GM23338 (cell line): ENCODE results near the gene RAX2. TPM values are rescaled to one million over a fixed set of nuclear protein-coding genes. Genes with fewer than 3 reads are reported as not detected.

ENCODE experiments used
- ATAC-seq: fragments of 200-7000 bp; cut with Tn5 transposase; 3 replicates; pipeline ENCODE4 v1.9.1; 2020
- DNase-seq: peaks from one replicate; pipeline ENCODE4 v3.0.0-alpha.2; 2015; ENCODE audit warnings: low spot score
- H2AFZ ChIP-seq: fragments of 200-600 bp; sonication (generic); 2 replicates; pipeline ENCODE4 v1.8.0; 2016; ENCODE audit warnings: antibody characterized with exemption, mild to moderate bottlenecking, moderate library complexity
- H3F3A ChIP-seq: fragments of 200-600 bp; sonication (generic); replicated peaks from 2 replicates; pipeline ENCODE4 v1.8.0; 2017; ENCODE audit warnings: antibody characterized with exemption, mixed run types, low read depth
- H3K27ac ChIP-seq: fragments of 200-600 bp; sonication (generic); 2 replicates; pipeline ENCODE4 v1.6.1; 2016; ENCODE audit warnings: low read depth
- H3K27me3 ChIP-seq: fragments of 200-600 bp; sonication (generic); 2 replicates; pipeline ENCODE4 v1.8.0; 2016; ENCODE audit warnings: mild to moderate bottlenecking, mixed run types, moderate library complexity; ENCODE audit not compliant: insufficient read depth
- H3K36me3 ChIP-seq: fragments of 200-600 bp; sonication (generic); 2 replicates; pipeline ENCODE4 v1.8.0; 2016; ENCODE audit warnings: mild to moderate bottlenecking; ENCODE audit not compliant: insufficient read depth
- H3K4me1 ChIP-seq: fragments of 200-600 bp; sonication (generic); 2 replicates; pipeline ENCODE4 v1.8.0; 2016; ENCODE audit warnings: mild to moderate bottlenecking, moderate library complexity; ENCODE audit not compliant: insufficient read depth
- H3K4me2 ChIP-seq: fragments of 200-600 bp; sonication (generic); 2 replicates; pipeline ENCODE4 v1.7.1; 2017; ENCODE audit warnings: mixed run types
- H3K4me3 ChIP-seq: fragments of 200-600 bp; sonication (generic); 2 replicates; pipeline ENCODE4 v1.6.1; 2016; ENCODE audit warnings: mixed run types
- H3K79me2 ChIP-seq: fragments of 200-600 bp; sonication (generic); replicated peaks from 2 replicates; pipeline ENCODE4 v1.8.0; 2017; ENCODE audit warnings: mild to moderate bottlenecking; ENCODE audit not compliant: insufficient read depth
- H3K9me2 ChIP-seq: fragments of 200-600 bp; sonication (generic); 2 replicates; pipeline ENCODE4 v1.8.0; 2017; ENCODE audit not compliant: insufficient read depth
- H4K20me1 ChIP-seq: fragments of 200-600 bp; sonication (generic); replicated peaks from 2 replicates; pipeline ENCODE4 v1.8.0; 2017; ENCODE audit warnings: mild to moderate bottlenecking; ENCODE audit not compliant: insufficient read depth
- H3K27ac Mint-ChIP-seq: 2 replicates; pipeline ENCODE4 v1.8.0; 2020; ENCODE audit warnings: inconsistent platforms, mild to moderate bottlenecking, moderate library complexity, mixed read lengths
- H3K27me3 Mint-ChIP-seq: 3 replicates; pipeline ENCODE4 v1.8.0; 2022; ENCODE audit warnings: low read depth, mild to moderate bottlenecking, moderate library complexity, mixed read lengths, inconsistent platforms; ENCODE audit not compliant: insufficient read depth, poor library complexity
- H3K36me3 Mint-ChIP-seq: 3 replicates; pipeline ENCODE4 v1.8.0; 2021; ENCODE audit warnings: low read depth, mild to moderate bottlenecking, inconsistent platforms, moderate library complexity, mixed read lengths
- H3K4me1 Mint-ChIP-seq: 3 replicates; pipeline ENCODE4 v1.8.0; 2020; ENCODE audit warnings: mild to moderate bottlenecking, inconsistent platforms, mixed read lengths
- H3K4me3 Mint-ChIP-seq: 3 replicates; pipeline ENCODE4 v1.8.0; 2021; ENCODE audit warnings: moderate library complexity, mild to moderate bottlenecking, inconsistent platforms, mixed read lengths
- H3K9me3 Mint-ChIP-seq: 3 replicates; pipeline ENCODE4 v1.8.0; 2020; ENCODE audit warnings: moderate library complexity, mild to moderate bottlenecking, inconsistent platforms, mixed read lengths
- CREB1 ChIP-seq: fragments of 250-450 bp; sonication (Bioruptor Pico); IDR thresholded peaks from 2 replicates; pipeline ENCODE4 v1.5.0; 2020; ENCODE audit warnings: low read depth, mild to moderate bottlenecking, moderate library complexity
- EZH2 ChIP-seq: fragments of 200-600 bp; sonication (generic); IDR thresholded peaks from one replicate; pipeline ENCODE4 v1.8.0; 2017; ENCODE audit warnings: antibody characterized with exemption, mild to moderate bottlenecking, low read depth; ENCODE audit not compliant: unreplicated experiment
- EZH2phosphoT487 ChIP-seq: fragments of 200-600 bp; sonication (generic); IDR thresholded peaks from one replicate; pipeline ENCODE4 v1.8.1; 2018; ENCODE audit warnings: antibody characterized with exemption; ENCODE audit not compliant: unreplicated experiment
- JUNB ChIP-seq: IDR thresholded peaks from one replicate; pipeline ENCODE4 v1.6.1; 2016; ENCODE audit warnings: antibody characterized with exemption; ENCODE audit not compliant: unreplicated experiment
- POLR2AphosphoS5 ChIP-seq: IDR thresholded peaks from 2 replicates; pipeline ENCODE4 v1.6.1; 2016; ENCODE audit warnings: antibody characterized with exemption, low read depth
- ZNF114 ChIP-seq: fragments of 250-450 bp; sonication (Bioruptor Pico); IDR thresholded peaks from 2 replicates; pipeline ENCODE4 v1.5.0; 2020; ENCODE audit warnings: mild to moderate bottlenecking, moderate library complexity
- ZNF331 ChIP-seq: fragments of 250-450 bp; sonication (Bioruptor Pico); IDR thresholded peaks from 2 replicates; pipeline ENCODE4 v1.5.0; 2020; ENCODE audit warnings: low read depth, mild to moderate bottlenecking, moderate library complexity
- polyA plus RNA-seq: library from polyadenylated mRNA; unstranded; fragments of >200 nt; fragmentation: Nextera tagmentation; extraction: Ambion mirVana; gene quantifications from 2 replicates; pipeline ENCODE4 v1.2.1, GENCODE V29; 2016
- total RNA-seq: library from RNA; depleted of rRNA; stranded (reverse); fragments of >200 nt; shearing (Covaris generic); gene quantifications from 2 replicates; pipeline ENCODE4 v1.2.3, GENCODE V29; 2014
- TF ChIP-seq, protein P1 (sequence below): IDR thresholded peaks from 2 replicates; pipeline ENCODE4 v1.6.1; 2016; ENCODE audit warnings: antibody characterized with exemption
- TF ChIP-seq, protein P2 (sequence below): fragments of 250-450 bp; sonication (Bioruptor Pico); IDR thresholded peaks from 2 replicates; pipeline ENCODE4 v1.5.0; 2020; ENCODE audit warnings: mild to moderate bottlenecking, moderate library complexity

Gene RAX2
- total and polyA plus RNA-seq, 2 experiments from 2014 or later: 0.13 TPM; not detected in 1

DNA sequence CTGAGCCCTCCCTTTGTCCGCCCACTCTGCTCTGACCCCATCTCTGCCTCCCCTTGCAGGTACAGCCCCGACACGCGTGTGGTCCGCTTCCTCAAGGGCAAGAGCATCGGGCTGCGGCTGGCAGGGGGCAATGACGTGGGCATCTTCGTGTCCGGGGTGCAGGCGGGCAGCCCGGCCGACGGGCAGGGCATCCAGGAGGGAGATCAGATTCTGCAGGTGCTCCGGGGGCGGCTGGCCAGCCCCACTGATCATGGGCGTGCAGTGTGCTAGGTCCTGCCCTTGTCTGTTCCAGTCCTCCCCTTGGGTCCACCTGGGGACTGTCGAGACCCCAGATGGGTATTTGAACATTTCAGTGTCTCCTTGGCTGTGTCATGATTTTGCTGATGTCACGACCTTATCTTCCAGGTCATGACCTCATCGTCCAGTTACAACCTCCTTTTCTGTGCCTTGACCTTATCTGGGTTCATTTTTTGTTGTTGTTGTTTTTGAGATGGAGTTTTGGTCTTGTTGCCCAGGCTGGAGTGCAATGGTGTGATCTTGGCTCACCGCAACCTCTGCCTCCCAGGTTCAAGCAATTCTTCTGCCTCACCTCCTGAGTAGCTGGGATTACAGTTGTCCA is 35.8 kb downstream of the RAX2 start:
- H3K36me3 Mint-ChIP-seq: 0 out of 3 replicates have a peak, but pooled peaks cover 3% of the 10 kb centered on the region
- H4K20me1 ChIP-seq: no peaks in the 10 kb centered on the region

More for the DNA sequence above, 35.8 kb downstream of the RAX2 start:
- no peaks in the 10 kb centered on the region for H3K9me2 ChIP-seq
- Mint-ChIP-seq H3K4me1 (no peaks in the 10 kb centered on the region), H3K9me3 (no peaks in the 10 kb centered on the region), H3K27me3 (peaks cover 8% of the 10 kb centered on the region), H3K27ac (no peak overlapping the region), H3K4me3 (no peak overlapping the region)
- DNase-seq: no peak
- no peak overlapping the region for H3K4me2 ChIP-seq
- no peaks in the 10 kb centered on the region for H3K79me2 ChIP-seq
- TF ChIP-seq EZH2: no peak
- no peak for TF ChIP-seq EZH2phosphoT487
- TF ChIP-seq CREB1 (CRISPR knock-in tag): no peak
- TF ChIP-seq JUNB: no peak
- TF ChIP-seq, protein P1, sequence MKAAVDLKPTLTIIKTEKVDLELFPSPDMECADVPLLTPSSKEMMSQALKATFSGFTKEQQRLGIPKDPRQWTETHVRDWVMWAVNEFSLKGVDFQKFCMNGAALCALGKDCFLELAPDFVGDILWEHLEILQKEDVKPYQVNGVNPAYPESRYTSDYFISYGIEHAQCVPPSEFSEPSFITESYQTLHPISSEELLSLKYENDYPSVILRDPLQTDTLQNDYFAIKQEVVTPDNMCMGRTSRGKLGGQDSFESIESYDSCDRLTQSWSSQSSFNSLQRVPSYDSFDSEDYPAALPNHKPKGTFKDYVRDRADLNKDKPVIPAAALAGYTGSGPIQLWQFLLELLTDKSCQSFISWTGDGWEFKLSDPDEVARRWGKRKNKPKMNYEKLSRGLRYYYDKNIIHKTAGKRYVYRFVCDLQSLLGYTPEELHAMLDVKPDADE: no peak
- TF ChIP-seq, protein P2, sequence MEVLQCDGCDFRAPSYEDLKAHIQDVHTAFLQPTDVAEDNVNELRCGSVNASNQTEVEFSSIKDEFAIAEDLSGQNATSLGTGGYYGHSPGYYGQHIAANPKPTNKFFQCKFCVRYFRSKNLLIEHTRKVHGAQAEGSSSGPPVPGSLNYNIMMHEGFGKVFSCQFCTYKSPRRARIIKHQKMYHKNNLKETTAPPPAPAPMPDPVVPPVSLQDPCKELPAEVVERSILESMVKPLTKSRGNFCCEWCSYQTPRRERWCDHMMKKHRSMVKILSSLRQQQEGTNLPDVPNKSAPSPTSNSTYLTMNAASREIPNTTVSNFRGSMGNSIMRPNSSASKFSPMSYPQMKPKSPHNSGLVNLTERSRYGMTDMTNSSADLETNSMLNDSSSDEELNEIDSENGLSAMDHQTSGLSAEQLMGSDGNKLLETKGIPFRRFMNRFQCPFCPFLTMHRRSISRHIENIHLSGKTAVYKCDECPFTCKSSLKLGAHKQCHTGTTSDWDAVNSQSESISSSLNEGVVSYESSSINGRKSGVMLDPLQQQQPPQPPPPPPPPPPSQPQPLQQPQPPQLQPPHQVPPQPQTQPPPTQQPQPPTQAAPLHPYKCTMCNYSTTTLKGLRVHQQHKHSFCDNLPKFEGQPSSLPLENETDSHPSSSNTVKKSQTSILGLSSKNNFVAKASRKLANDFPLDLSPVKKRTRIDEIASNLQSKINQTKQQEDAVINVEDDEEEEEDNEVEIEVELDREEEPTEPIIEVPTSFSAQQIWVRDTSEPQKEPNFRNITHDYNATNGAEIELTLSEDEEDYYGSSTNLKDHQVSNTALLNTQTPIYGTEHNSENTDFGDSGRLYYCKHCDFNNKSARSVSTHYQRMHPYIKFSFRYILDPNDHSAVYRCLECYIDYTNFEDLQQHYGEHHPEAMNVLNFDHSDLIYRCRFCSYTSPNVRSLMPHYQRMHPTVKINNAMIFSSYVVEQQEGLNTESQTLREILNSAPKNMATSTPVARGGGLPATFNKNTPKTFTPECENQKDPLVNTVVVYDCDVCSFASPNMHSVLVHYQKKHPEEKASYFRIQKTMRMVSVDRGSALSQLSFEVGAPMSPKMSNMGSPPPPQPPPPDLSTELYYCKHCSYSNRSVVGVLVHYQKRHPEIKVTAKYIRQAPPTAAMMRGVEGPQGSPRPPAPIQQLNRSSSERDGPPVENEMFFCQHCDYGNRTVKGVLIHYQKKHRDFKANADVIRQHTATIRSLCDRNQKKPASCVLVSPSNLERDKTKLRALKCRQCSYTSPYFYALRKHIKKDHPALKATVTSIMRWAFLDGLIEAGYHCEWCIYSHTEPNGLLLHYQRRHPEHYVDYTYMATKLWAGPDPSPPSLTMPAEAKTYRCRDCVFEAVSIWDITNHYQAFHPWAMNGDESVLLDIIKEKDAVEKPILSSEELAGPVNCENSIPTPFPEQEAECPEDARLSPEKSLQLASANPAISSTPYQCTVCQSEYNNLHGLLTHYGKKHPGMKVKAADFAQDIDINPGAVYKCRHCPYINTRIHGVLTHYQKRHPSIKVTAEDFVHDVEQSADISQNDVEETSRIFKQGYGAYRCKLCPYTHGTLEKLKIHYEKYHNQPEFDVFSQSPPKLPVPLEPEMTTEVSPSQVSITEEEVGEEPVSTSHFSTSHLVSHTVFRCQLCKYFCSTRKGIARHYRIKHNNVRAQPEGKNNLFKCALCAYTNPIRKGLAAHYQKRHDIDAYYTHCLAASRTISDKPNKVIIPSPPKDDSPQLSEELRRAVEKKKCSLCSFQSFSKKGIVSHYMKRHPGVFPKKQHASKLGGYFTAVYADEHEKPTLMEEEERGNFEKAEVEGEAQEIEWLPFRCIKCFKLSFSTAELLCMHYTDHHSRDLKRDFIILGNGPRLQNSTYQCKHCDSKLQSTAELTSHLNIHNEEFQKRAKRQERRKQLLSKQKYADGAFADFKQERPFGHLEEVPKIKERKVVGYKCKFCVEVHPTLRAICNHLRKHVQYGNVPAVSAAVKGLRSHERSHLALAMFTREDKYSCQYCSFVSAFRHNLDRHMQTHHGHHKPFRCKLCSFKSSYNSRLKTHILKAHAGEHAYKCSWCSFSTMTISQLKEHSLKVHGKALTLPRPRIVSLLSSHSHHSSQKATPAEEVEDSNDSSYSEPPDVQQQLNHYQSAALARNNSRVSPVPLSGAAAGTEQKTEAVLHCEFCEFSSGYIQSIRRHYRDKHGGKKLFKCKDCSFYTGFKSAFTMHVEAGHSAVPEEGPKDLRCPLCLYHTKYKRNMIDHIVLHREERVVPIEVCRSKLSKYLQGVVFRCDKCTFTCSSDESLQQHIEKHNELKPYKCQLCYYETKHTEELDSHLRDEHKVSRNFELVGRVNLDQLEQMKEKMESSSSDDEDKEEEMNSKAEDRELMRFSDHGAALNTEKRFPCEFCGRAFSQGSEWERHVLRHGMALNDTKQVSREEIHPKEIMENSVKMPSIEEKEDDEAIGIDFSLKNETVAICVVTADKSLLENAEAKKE: no peak
- no peak for TF ChIP-seq ZNF331 (CRISPR knock-in tag)
- TF ChIP-seq ZNF114 (CRISPR knock-in tag): no peak
- TF ChIP-seq POLR2AphosphoS5: no peak
- no peaks in the 10 kb centered on the region for H3F3A ChIP-seq
- no peaks in the 10 kb centered on the region for H3K4me1 ChIP-seq
- H3K36me3 ChIP-seq: peaks cover under 1% of the 10 kb centered on the region; the same call in 1 of the 2 replicates
- no peaks in the 10 kb centered on the region for H3K27me3 ChIP-seq
- H2AFZ ChIP-seq: no peak overlapping the region
- no peak overlapping the region for H3K27ac ChIP-seq
- H3K4me3 ChIP-seq: no peak overlapping the region
- no peak for ATAC-seq
